Raji (cell line): ENCODE results near the gene POLR3C.

Source experiments
- POLR2A ChIP-seq: IDR thresholded peaks from 2 replicates; pipeline ENCODE4 v1.6.1; 2011; ENCODE audit warnings: low read depth, low read length, control low read depth; ENCODE audit not compliant: insufficient read depth

The POLR3C gene, protein sequence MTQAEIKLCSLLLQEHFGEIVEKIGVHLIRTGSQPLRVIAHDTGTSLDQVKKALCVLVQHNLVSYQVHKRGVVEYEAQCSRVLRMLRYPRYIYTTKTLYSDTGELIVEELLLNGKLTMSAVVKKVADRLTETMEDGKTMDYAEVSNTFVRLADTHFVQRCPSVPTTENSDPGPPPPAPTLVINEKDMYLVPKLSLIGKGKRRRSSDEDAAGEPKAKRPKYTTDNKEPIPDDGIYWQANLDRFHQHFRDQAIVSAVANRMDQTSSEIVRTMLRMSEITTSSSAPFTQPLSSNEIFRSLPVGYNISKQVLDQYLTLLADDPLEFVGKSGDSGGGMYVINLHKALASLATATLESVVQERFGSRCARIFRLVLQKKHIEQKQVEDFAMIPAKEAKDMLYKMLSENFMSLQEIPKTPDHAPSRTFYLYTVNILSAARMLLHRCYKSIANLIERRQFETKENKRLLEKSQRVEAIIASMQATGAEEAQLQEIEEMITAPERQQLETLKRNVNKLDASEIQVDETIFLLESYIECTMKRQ

DNA sequence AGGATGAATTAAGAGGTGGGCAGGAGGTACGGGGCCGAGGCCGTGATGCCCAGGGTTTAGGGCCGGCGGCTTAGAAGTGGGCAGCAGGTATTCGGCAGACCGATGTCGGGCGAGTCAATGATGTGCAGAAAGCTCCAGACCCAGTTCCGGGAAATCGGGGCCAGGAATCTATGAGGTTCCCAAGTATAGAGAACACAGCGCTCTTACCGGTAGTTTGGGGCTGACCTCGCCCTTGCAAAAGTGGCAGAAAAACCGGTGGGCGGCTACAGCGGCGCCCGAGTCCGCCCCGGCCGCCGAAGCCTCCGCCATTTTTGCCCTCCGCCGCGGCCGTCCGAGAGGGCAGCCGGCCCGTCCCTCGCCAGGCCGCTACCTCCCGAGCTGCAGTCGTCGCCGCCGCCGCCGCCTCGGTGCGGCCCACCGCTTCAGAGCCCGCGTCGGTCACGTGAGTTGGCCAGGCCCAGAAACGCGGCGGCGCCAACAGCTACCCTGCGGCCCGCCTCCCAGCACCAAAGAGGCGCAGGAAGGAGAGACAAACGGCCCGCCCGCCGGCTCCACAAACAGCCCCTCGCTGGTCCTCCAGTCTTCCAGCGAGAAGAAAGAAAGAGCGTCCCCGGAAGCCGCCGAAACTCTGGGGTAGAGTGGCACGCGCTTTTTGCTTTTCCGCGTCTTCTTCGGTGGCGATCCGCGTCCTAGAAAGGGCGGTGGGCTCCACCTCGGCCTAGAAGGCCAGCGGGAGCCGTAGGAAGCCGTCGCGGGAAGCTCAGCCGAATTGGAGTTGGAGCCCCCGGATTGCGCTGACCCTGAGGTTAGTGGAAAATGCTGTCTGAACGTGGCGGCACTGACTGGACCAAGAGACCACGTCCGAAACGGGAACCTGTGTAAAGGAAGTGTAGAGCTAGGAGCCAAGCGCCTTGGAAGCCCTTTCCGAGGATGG, at the start of gene POLR3C, which contains the start of gene RNF115:
Gene POLR3C, plus strand, starts transcription at position 636 of the 934 bp plus-strand sequence. CDS start 1,577 bp downstream, outside the sequence.
Gene RNF115, minus strand, starts transcription at position 531 of the 934 bp plus-strand sequence. Its CDS starts 222 bp downstream, at position 309.
- TF ChIP-seq POLR2A = peak; percentile 76

DNA sequence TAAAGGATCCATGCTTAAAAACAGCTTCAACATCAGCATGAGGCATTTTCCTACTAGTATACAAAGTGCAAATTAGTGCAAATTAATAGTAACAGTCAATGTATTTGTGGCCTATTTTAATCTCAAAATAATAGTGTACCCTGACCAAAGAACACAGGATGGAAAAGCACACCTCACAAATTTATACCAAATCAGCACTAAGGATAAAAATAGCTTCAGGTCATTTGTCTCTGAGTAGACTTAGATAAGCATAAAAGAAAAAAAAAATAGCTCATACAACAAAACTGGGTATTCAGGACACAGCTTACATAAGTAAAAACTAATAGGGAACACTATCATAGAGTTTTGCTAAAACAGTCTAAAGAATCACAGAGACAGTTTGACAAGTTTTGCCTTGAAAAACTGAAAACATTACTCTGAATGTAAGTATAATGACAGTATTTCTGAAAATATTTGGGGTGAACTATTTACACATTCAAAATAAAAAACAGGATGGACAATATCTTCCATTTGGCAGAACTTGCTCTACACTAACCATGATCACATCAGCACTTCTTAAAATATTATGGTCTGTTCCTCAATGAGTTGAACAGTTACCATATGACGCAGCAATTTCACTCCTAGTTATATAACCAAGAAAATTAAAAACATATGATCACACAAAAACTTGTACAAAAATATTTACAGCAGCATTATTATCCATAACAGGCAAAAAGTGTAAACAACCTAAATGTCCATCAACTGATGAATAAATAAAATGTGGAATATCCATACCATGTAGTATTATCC, 46.4 kb upstream of the POLR3C start:
- no peak for TF ChIP-seq POLR2A

DNA sequence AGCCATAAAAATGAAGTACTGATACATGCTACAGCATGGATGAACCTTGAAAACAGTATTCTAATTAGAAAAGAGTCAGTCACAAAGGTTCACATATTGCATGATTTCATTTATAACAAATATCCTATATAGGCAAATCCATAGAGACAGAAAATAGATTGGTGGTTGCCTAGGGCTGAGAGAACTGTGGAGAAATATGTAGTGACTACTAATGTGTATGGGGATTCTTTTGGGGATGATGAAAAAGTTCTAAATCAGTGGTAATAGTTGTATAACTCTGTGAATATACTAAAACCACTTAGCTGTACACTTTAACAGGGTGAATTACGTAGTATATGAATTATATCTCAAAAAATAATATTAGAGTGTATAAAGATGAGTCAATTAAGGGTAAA, 45.9 kb upstream of the POLR3C start:
- TF ChIP-seq POLR2A = no peak

DNA sequence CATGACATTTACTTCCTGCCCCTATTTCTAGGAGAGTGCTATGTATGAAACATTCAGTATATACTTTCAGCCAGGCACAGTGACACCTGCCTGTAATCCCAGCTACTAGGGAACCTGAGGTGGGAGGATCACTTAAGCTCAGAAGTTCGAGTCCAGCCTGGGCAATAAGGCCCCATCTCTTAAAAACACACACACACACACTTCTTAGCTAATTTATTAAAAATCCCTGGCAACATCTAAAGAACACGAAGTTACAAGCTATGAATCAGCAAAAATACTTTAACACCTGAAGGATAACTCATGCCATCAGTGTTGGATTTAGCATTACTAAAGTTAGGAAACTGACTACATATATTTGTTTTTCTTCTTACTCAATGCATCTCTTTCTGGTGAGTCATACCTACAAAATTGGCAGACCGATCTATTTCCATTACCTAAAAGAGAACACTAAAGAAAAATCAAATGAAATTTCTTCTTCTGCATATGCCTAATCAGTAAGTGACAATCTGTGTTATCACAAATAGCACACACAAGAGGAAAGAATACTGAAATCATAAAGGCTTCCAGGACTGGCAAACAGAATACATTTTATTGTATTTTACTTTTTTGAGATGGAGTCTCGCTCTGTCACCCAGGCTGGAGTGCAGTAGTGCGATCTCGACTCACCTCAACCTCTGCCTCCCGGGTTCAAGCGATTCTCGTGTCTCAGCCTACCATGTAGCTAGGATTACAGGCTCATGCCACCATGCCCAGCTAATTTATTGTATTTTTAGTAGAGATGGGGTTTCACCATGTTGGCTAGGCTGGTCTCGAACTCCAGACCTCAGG, 41.5 kb upstream of the POLR3C start:
- TF ChIP-seq POLR2A = no peak

DNA sequence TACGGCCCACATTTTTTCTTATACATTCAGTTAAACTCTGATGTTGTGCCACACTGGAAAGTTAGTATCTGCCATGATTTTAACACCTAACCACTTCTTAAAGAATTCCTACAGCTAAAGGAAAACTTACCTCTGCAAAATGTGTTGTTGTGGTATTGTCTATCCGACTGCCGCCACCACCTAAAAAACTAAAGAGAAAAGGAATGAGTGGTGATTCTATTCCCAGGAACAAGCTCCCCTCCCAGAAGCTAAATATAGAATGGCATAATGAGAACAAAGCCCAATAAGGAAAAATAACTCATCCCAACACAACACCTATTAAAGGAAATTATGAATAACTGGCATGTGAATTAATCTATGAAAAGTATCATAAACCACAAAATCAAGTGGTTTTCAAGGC, 39.6 kb upstream of the POLR3C start:
- no peak for TF ChIP-seq POLR2A

DNA sequence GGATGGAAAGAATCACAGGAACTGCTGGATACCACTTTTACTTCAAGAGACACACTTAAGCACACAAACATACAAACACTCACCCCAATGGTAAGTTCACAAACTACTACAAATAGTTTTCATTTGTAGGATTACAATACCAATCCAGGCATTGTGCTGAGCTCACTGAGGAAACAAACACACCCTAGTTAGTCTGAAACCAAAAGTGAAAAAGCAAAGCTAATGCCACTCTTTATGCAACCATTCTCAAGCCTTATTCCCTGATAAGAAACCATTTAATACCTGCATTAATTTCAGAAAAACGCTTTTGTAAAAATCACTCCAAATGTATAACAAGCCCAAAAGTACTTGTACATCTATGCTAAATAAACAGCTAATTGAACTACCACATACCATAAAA, 38.5 kb upstream of the POLR3C start:
- TF ChIP-seq POLR2A = no peak

DNA sequence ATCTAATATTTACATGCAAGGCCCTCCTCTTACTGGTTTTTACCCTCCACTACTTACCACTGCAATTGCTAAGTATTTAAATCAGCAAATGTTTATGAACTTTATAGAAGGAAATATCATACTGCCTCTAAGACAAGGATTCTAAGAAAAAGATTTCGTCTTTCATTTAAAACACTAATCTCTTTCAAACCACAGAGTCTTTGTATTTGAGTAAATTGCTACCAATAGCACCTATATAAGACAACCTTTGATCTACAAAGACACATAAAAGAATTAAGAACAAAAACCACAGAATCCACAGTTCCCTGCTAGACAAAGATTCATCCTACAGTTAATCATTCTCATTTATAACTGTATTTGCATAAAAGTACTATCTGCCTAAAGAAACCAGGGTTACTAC, 37.7 kb upstream of the POLR3C start:
- no peak for TF ChIP-seq POLR2A

DNA sequence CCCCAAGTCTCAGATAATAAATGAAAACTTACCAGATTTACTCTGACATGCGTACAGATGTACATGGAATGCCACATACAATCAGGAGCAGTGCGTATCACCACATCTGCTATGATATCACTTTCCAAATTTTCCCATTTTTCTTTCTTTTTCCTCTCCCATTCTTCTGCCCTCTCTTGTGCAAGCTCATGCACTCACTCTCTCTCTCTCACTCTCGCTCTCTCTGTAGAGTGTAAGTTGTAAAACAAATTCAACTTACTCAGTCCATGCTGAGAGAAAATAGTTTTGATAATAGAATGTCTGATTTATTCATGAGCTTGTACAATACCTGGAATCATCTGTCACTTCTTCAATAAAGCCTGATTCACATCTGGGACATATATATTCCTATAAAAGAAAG, 35.4 kb upstream of the POLR3C start:
- TF ChIP-seq POLR2A = no peak

DNA sequence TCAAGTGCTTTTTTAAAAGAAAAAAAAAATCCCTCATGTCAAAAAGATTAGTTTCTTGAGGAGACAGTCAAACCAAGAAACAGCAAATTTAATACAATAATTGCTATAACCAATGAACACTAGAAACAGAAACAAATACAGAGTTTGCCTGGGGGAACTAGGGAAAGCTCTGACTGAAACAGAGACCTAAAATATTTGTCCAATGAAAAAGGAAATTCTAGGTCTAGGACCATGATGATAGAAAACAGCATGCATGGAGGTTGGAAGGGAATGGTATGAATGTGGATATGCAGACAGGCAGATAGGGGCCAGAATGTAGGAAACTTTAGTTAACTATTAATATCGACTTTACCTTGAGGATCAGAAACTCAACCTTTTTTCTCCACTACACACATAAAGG, 31.5 kb upstream of the POLR3C start:
- no peak for TF ChIP-seq POLR2A

DNA sequence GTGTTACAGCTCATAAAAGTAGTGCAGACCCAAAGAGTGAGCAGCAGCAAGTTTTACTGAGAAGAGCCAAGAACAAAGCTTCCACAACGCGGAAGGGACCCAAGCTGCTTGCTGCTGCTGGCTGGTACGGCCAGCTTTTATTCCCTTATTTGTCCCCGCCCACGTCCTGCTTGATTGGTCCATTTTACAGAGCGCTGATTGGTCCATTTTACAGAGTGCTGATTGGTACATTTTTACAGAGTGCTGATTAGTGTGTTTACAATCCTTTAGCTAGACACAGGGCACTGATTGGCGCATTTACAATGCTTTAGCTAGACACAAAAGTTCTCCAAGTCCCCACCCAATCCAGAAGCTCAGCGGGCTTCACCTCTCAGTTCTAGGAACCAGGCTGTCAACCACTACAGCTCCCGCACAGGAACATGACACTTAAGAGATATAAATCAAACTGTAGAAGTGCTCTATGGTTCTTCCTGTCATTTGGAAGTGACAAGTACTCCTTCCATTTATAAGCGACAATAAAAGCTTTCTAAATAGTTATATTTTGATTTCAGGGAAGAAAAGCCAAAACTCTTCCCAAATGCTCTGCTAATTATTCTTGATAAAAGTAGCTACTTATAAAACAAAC, 28.6 kb upstream of the POLR3C start:
- TF ChIP-seq POLR2A = no peak

DNA sequence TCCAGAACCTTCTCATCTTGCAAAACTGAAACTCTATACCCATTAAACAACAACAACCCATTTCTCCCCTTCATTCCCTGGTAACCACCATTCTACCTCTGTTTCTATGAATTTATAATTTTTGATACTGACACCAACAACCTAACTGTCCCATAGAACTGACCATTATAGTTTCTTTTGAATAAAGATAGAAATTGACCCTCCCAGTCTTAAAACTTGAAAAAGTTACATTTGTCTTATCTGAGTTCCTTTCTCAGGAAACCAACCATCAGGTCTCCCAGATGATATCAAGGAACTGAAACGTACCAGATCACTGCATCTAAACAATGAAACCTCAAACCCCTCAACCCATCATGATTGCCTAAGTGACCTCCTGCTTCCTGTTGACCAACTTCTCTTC, 27.2 kb upstream of the POLR3C start:
- no peak for TF ChIP-seq POLR2A

DNA sequence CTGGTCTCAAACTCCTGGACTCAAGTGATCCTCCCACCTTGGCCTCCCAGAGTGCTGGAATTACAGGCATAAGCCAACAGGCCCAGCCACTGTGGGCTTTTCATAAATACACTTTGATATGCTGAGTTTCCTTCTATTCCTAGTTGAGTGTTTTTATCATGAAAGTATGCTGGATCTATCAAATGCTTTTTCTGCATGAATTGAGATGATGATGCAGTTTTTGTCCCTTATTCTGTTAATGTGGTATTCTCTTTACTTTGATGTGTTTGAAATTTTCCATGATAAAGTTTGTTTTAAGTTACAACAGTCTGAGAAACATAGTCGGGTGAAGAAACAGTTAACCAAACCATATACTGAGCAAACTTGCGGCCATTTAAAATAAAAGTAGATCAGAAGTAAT, 24.2 kb upstream of the POLR3C start:
- no peak for TF ChIP-seq POLR2A

DNA sequence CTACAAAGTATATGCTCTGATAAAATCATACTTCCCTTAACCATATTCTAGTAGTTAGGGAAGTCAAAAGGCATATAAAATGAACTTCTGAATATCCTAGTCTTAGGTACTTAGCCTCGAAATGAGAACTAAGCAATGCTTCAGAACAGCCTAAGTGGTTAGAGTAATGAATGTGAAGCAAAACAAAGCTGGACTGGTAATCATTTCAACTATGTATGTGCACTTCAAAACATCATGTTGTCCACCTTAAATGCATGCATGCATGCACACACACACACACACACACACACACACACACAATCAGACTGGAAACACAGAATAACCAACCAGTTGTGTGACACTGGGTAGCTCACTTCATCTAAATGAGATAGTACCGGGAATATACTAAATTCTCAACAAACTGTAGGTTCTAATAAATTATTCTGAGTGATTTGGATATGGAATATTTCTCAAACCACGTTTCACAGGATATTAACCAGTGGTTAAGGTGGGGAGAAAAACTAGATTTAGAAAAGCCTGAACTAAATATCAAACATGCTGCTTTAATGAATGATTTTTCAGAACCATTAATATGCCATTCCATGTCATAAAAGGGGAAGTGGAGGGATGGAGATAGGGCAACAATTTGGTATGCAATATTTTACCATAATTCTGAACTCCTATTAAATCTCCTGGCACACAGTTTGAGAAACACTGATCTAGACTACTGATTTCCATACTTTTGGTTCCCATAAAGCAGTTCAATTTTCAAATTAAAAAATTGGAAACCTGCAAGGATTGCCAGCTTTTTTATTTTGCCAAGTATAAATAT, 19.6 kb upstream of the POLR3C start:
- no peak for TF ChIP-seq POLR2A
